CD4-positive, alpha-beta T cell (primary cell): ENCODE data around the gene COL13A1. TPM values are rescaled to one million over a fixed set of nuclear protein-coding genes. Genes with fewer than 3 reads are reported as not detected.

Source experiments
- ATAC-seq: fragments of 200-7000 bp; cut with Tn5 transposase; one replicate; pipeline ENCODE4 v1.10.0; 2022; ENCODE audit warnings: mild to moderate bottlenecking; ENCODE audit not compliant: poor library complexity
- CTCF ChIA-PET: fragments of 350-600 bp; sonication (Branson Sonifier 250); formaldehyde crosslinking; loops from one replicate; lab custom pipeline; 2021; ENCODE audit warnings: antibody characterized with exemption, inconsistent platforms; lab: Charles Lee
- POLR2A ChIA-PET: fragments of 350-600 bp; sonication (Branson Sonifier 250); formaldehyde crosslinking; loops from one replicate; lab custom pipeline; 2021; ENCODE audit warnings: antibody characterized with exemption, inconsistent platforms; lab: Charles Lee
- DNase-seq, 14 experiments: peaks; one replicate each; pipeline ENCODE4 v3.0.0-alpha.2; 2013 to 2020; ENCODE audit warnings: mixed read lengths in 2 of 14
- H3K27ac ChIP-seq, 2 donors: one replicate each; pipeline versions ENCODE4 v1.5.1 to v1.7.0; 2013; ENCODE audit warnings: low read length in 2 of 2, low read depth in 1 of 2, mild to moderate bottlenecking in 1 of 2
- H3K27me3 ChIP-seq, 2 experiments: 1 replicate in 1 of 2; 2 replicates in 1 of 2; pipeline versions ENCODE4 v1.6.1 to v1.7.0; 2013; ENCODE audit warnings: low read length in 2 of 2, control low read depth in 1 of 2, mild to moderate bottlenecking in 1 of 2, moderate library complexity in 1 of 2; ENCODE audit not compliant: insufficient read depth in 2 of 2, control insufficient read depth in 1 of 2
- H3K36me3 ChIP-seq: one replicate; pipeline ENCODE4 v1.6.1; 2013; ENCODE audit warnings: low read length, control low read depth; ENCODE audit not compliant: insufficient read depth
- H3K4me1 ChIP-seq: one replicate; pipeline ENCODE4 v1.6.1; 2013; ENCODE audit warnings: low read length, control low read depth; ENCODE audit not compliant: insufficient read depth
- H3K4me3 ChIP-seq: one replicate; pipeline ENCODE4 v1.5.1; 2013; ENCODE audit warnings: mild to moderate bottlenecking, low read length, moderate library complexity
- H3K9me3 ChIP-seq, 2 experiments: 1 replicate in 1 of 2; 2 replicates in 1 of 2; pipeline versions ENCODE4 v1.6.1 to v1.7.0; 2013; ENCODE audit warnings: low read length in 2 of 2, mild to moderate bottlenecking in 2 of 2, control low read depth in 1 of 2, moderate library complexity in 1 of 2; ENCODE audit not compliant: control insufficient read depth in 1 of 2, insufficient read depth in 1 of 2
- H3K27ac Mint-ChIP-seq: one replicate; pipeline ENCODE4 v1.8.0; 2020; ENCODE audit warnings: mixed read lengths
- H3K27me3 Mint-ChIP-seq: one replicate; pipeline ENCODE4 v1.8.0; 2021; ENCODE audit warnings: mixed read lengths
- H3K36me3 Mint-ChIP-seq: one replicate; pipeline ENCODE4 v1.8.0; 2021; ENCODE audit warnings: low read depth, mixed read lengths
- H3K4me1 Mint-ChIP-seq: one replicate; pipeline ENCODE4 v1.8.0; 2021; ENCODE audit warnings: low read depth, mixed read lengths
- H3K4me3 Mint-ChIP-seq: one replicate; pipeline ENCODE4 v1.8.0; 2020; ENCODE audit warnings: mild to moderate bottlenecking, mixed read lengths
- H3K9me3 Mint-ChIP-seq: one replicate; pipeline ENCODE4 v1.8.0; 2020; ENCODE audit warnings: mixed read lengths
- intact Hi-C, 2 experiments: fragments of 100-400 bp; cut with DNase I in 1 of 2; cut with micrococcal nuclease in 1 of 2; formaldehyde crosslinking; loops; one replicate each; pipeline versions ENCODE4 v1.15.1 to v1.9.0; 2023 to 2025; cut with DNase I, micrococcal nuclease
- total RNA-seq, 174 experiments: library from RNA in 2 of 174; stranded (reverse) in 2 of 174; gene quantifications; one replicate each; pipeline ENCODE4 v1.2.3 and lab custom pipeline; 2021 to 2026
- TF ChIP-seq, protein P1 (sequence below): fragments of 200-600 bp; IDR thresholded peaks from one replicate; pipeline ENCODE4 v1.8.0; 2022; ENCODE audit warnings: antibody characterized with exemption, mild to moderate bottlenecking

Gene COL13A1
- total RNA-seq, 2 experiments from 2014 or later = not detected

DNA sequence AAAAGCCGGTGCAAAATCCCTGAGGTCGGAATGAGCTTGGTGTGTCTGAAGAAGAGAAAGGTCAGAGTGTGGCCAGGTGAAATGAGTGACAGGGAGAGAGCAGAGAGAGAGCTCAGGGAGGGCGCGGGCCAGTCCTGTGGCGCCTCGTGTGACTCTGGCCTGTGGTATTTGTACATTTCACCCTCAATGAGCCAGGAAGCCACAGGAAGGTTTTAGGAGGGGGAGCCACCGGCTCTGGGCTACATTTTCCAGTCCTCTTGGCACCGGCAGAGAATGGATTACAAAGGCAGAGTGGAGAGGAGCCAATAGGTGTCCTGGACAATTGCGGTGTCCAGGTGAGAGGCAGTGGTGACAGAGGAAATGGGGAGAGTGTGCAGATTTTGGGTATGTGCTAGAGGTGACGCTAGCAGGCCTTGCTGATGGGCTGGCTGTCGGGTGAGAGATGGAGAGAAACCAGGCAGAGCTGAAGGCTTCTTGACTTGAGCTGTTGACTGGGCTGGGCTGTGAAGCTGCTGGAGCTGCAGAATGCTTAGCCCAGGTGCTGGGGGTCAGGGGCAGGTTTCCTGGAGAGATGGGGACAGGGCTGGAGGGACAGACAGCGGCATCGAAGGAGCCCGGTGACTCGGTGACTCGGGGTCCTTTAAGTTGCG, 38.1 kb downstream of the COL13A1 start:
- no peak overlapping the region for H3K27ac Mint-ChIP-seq
- H3K27me3 Mint-ChIP-seq = peaks cover 18% of the 10 kb centered on the region
- ChIA-PET POLR2A (no interaction called here), CTCF (no interaction called here)
- Histone ChIP-seq H3K4me3 (no peak overlapping the region), H3K4me1 (no peaks in the 10 kb centered on the region), H3K9me3 (no peaks in the 10 kb centered on the region), H3K27me3 (peaks cover 0 to 8% of the 10 kb centered on the region in 2 experiments), H3K27ac (no peak overlapping the region), H3K36me3 (no peaks in the 10 kb centered on the region)
- intact Hi-C loops = no loop called here
- H3K4me1 Mint-ChIP-seq = no peaks in the 10 kb centered on the region
- H3K9me3 Mint-ChIP-seq = no peaks in the 10 kb centered on the region
- DNase-seq (no peak), ATAC-seq (no peak)
- TF ChIP-seq, protein P1, sequence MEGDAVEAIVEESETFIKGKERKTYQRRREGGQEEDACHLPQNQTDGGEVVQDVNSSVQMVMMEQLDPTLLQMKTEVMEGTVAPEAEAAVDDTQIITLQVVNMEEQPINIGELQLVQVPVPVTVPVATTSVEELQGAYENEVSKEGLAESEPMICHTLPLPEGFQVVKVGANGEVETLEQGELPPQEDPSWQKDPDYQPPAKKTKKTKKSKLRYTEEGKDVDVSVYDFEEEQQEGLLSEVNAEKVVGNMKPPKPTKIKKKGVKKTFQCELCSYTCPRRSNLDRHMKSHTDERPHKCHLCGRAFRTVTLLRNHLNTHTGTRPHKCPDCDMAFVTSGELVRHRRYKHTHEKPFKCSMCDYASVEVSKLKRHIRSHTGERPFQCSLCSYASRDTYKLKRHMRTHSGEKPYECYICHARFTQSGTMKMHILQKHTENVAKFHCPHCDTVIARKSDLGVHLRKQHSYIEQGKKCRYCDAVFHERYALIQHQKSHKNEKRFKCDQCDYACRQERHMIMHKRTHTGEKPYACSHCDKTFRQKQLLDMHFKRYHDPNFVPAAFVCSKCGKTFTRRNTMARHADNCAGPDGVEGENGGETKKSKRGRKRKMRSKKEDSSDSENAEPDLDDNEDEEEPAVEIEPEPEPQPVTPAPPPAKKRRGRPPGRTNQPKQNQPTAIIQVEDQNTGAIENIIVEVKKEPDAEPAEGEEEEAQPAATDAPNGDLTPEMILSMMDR = no peak
- no peaks in the 10 kb centered on the region for H3K36me3 Mint-ChIP-seq
- no peak overlapping the region for H3K4me3 Mint-ChIP-seq

DNA sequence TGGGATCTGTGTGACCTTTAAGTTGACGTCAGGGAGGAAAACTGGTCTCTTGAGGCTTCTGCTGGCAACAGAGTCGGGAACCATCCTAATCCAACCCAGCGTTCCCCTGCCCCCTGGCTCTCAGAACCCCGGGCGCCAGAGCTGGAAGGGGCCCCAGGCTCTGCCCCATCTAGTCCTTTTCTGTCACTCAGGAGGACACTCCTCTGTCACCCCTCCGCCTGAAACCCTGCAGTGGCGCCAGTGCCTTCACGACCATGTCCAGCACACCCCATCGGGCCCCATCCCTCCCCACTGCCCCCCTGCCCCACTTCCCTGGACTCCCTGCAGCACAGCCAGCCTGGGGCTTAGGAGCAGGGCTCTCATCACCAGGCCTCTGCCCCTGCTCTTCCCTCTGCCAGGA, 39.1 kb downstream of the COL13A1 start:
- H3K4me1 Mint-ChIP-seq = no peaks in the 10 kb centered on the region
- intact Hi-C loops = no loop called here
- DNase-seq = no peak
- no peaks in the 10 kb centered on the region for H3K36me3 Mint-ChIP-seq
- ChIA-PET POLR2A (no interaction called here), CTCF (no interaction called here)
- ATAC-seq = no peak
- no peaks in the 10 kb centered on the region for H3K4me1 ChIP-seq
- H3K9me3 Mint-ChIP-seq = no peaks in the 10 kb centered on the region
- H3K4me3 Mint-ChIP-seq = no peak overlapping the region
- H3K9me3 ChIP-seq = no peaks in the 10 kb centered on the region
- H3K27me3 ChIP-seq = peaks cover 0 to 5% of the 10 kb centered on the region in 2 experiments
- no peak overlapping the region for H3K27ac Mint-ChIP-seq
- TF ChIP-seq, protein P1 = no peak
- H3K36me3 ChIP-seq = no peaks in the 10 kb centered on the region
- no peak overlapping the region for H3K4me3 ChIP-seq
- H3K27ac ChIP-seq = no peak overlapping the region
- H3K27me3 Mint-ChIP-seq = peaks cover 11% of the 10 kb centered on the region

DNA sequence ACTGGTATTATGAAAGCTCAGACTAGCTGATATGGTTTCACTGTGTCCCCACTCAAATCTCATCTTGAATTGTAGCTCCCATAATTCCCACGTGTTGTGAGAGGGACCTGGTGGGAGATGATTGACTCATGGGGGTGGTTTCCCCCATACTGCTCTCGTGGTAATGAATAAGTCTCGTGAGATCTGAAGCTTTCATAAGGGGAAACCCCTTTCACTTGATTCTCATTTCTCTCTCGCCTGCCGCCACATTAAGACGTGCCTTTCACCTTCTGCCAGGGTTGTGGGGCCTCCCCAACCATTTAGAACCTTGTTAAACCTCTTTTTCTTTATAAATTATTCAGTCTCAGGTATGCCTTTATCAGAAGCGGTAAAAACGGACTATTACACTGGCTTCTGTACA, 40.3 kb downstream of the COL13A1 start:
- no peak overlapping the region for H3K4me3 Mint-ChIP-seq
- no peaks in the 10 kb centered on the region for H3K9me3 ChIP-seq
- no peaks in the 10 kb centered on the region for H3K36me3 ChIP-seq
- peaks cover 19% of the 10 kb centered on the region for H3K27me3 Mint-ChIP-seq
- H3K27ac ChIP-seq = no peak overlapping the region
- H3K27me3 ChIP-seq = peaks cover 0 to 4% of the 10 kb centered on the region in 2 experiments
- POLR2A ChIA-PET = no interaction called here
- H3K36me3 Mint-ChIP-seq = no peaks in the 10 kb centered on the region
- no peaks in the 10 kb centered on the region for H3K9me3 Mint-ChIP-seq
- H3K4me3 ChIP-seq = no peak overlapping the region
- ATAC-seq = no peak
- H3K4me1 Mint-ChIP-seq = no peaks in the 10 kb centered on the region
- DNase-seq = no peak
- intact Hi-C loops = no loop called here
- H3K4me1 ChIP-seq = no peaks in the 10 kb centered on the region
- CTCF ChIA-PET = no interaction called here
- no peak overlapping the region for H3K27ac Mint-ChIP-seq
- TF ChIP-seq, protein P1 = no peak
